ENCODE results near the gene ACVR2B.

Gene ACVR2B

DNA sequence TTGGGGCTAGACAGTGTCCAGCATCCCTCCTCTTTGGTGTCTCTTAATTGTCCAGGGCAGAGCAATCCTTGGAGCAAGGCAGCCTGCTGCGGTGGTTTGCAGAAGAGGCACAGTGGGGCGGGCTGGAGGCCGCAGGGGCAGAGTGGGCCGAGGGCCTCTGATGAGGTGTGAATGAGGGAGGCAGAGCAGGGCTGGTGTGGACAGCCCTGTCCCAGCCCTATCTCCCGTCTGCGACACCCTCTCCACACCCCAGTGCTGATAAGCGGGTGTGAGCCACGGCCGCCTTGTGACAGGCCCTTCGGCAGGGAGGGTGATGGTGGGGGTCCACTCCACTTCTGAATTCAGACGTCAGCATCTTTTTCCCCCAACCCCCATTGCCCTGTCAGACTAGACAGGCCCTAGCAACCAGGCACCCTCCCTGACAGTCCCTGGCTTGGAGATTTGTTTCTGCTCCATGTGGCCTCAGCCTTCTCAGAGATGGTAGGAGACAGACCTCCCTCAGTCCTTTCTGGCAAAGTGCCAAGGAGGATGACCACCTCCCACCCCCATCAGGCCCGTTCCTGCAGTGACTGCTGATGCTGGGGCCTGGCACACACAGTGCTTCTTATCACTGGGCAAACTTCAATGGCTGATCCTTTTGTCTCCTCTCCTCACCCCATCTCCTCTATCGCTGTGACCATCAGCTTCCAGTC is 79.7 kb downstream of the ACVR2B start:
- no peak for DNase-seq (ENCODE audit: low read depth in 2 of 2)

DNA sequence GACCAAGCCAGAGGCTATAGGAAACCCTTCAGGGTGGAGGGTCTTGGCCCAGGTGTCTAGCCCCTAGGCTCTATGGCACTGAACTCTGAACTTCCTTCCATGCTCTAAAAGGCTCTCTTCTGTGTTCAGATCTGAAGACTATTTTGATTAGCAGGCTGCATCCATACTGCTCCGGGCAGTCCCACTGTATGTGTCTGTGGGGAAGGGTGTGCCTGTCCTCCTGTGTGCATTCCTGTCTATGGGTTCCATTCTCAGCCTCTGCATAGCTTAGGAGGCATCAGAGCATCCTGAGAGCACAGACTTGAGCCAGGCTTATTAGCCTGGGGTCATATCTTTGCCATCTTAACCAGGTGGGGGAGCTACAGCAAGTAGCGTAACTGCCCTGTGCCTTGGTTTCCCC is 80.5 kb downstream of the ACVR2B start:
- no peak for DNase-seq (ENCODE audit: low read depth in 2 of 2)

DNA sequence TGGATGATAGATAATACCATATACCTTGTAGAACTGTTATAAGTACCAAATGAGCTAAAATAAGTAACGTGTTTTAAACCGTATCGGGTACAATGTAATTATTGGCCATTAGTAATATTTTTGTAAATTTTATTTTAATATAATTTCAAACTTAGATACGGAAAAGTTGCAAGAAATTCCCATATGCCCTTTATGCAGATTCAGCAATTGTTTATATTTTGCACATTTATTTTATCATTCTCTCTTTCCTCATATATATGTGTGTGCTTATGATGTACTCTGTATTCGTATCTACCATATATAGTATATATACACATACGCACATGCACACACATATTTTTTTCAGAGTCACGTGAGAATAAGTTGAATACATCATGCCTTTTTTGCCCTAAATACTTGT is 80.9 kb downstream of the ACVR2B start:
- DNase-seq (ENCODE audit: low read depth in 2 of 2), result no peak

DNA sequence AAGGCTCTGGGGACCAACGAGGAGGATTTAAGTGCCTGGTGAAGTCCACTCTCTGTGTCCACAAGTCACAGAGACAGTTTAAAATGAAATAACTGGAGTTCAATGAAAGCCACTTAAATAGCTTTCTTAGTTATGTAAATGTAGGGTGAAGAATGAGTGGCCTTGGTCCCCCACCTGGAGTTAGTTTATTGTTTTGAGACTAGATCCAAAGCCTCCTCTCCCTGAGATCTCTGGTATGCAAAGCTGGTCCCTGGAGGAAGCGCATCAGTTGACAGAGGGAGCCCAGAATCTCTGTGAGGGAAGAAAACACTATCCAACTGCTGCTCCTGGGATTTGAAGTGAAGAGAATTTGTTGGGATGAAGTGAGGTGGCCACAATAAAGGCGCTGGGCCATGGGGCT is 83.0 kb downstream of the ACVR2B start:
- no peak for DNase-seq (ENCODE audit: low read depth in 2 of 2)

DNA sequence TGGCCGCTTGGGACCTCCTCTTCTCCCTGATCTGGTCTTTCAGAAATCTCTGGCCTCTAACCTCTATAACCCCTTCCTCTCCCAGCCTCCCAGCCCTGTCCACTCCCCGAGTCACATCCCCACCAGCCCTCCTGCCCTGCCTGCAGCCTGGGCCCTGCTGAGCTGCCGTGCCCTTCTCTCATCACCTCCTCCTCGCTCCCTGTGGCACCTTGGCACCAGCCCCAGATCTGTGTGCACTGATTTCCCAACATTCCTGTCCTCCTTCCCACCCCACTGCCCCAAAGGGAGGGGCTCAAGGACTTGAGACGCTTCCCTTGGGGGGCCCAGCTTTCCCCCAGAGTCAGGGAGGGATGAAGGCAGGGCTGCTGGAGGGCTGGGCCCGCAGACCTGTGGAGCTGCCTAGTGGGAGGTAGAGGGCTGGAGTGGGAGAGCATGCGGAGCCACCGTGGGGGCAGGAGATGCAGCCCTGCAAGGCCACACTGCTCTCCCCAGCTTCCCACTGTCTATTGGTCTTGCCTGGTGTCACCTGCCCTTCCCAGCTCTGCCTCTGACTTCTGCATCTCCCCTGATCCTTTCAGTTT is 85.2 kb downstream of the ACVR2B start:
- no peak for DNase-seq (ENCODE audit: low read depth in 2 of 2)

DNA sequence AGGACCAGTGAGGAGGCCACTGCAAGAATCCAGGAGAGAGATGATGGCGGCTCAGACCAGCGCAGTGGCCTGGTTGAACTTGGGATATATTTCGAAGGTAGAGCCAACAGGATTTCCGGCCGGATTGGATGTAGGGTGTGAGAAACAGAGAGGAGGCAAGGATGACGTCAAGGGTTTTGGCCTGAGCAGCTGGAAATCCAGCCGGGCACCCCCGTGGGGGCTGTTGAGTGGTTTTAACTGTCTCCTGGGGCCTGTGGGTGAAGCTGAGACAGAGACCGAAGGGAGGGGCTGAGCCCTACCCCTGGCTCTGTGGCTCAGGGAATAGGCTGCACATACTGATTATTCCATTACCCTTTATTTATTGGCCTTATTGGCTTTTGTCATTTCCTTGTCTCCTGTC is 88.1 kb downstream of the ACVR2B start:
- DNase-seq (ENCODE audit: low read depth in 2 of 2), result no peak

All from stimulated activated CD8-positive, alpha-beta memory T cell treated with anti-CD3 and anti-CD28 coated beads, Interleukin-2, amount 100 ng/mL, for 1 hour (primary cell).